IPS-18a (cell line): ENCODE data around the gene NAV2.
"Not testable (repeated sequence)": the region's sequence is repeated elsewhere in the genome, so short reads cannot be mapped to it uniquely, and the experiment has no call there.

ENCODE experiments used
- H3K27ac ChIP-seq: one replicate; pipeline ENCODE4 v1.5.1; 2013; ENCODE audit warnings: low read length
- H3K27me3 ChIP-seq: one replicate; pipeline ENCODE4 v1.6.1; 2013; ENCODE audit warnings: mild to moderate bottlenecking, low read length; ENCODE audit not compliant: control insufficient read depth, insufficient read depth
- H3K36me3 ChIP-seq: one replicate; pipeline ENCODE4 v1.6.1; 2013; ENCODE audit warnings: low read depth, low read length; ENCODE audit not compliant: control insufficient read depth
- H3K4me1 ChIP-seq: one replicate; pipeline ENCODE4 v1.6.1; 2013; ENCODE audit warnings: low read depth, low read length; ENCODE audit not compliant: control insufficient read depth
- H3K4me3 ChIP-seq: one replicate; pipeline ENCODE4 v1.5.1; 2013; ENCODE audit warnings: low read length
- H3K9ac ChIP-seq: one replicate; pipeline ENCODE4 v1.6.1; 2013; ENCODE audit warnings: mild to moderate bottlenecking, low read length, moderate library complexity
- H3K9me3 ChIP-seq: one replicate; pipeline ENCODE4 v1.6.1; 2013; ENCODE audit warnings: low read depth, low read length; ENCODE audit not compliant: control insufficient read depth

Gene NAV2

GRCh38 chr11:20125927-20126326 is 413.3 kb downstream of the NAV2 start:
- Histone ChIP-seq H3K9ac (no peak overlapping the region), H3K27ac (no peak overlapping the region), H3K4me1 (no peaks in the 10 kb centered on the region), H3K9me3 (no peaks in the 10 kb centered on the region), H3K36me3 (no peaks in the 10 kb centered on the region), H3K4me3 (no peak overlapping the region), H3K27me3 (no peaks in the 10 kb centered on the region)

GRCh38 chr11:20126724-20127123 is 414.1 kb downstream of the NAV2 start:
- no peak overlapping the region for H3K4me3 ChIP-seq
- peaks cover 5% of the 10 kb centered on the region for H3K27me3 ChIP-seq
- no peak overlapping the region for H3K27ac ChIP-seq
- no peaks in the 10 kb centered on the region for H3K4me1 ChIP-seq
- H3K9me3 ChIP-seq: no peaks in the 10 kb centered on the region
- no peak overlapping the region for H3K9ac ChIP-seq
- H3K36me3 ChIP-seq: no peaks in the 10 kb centered on the region

- H3K4me1 ChIP-seq: no peaks in the 10 kb centered on the region
- no peaks in the 10 kb centered on the region for H3K9me3 ChIP-seq
- H3K27me3 ChIP-seq: peaks cover 15% of the 10 kb centered on the region
- no peak overlapping the region for H3K9ac ChIP-seq
- no peak overlapping the region for H3K27ac ChIP-seq
- H3K4me3 ChIP-seq: no peak overlapping the region
- H3K36me3 ChIP-seq: no peaks in the 10 kb centered on the region
These were observed 415.3 kb downstream of the NAV2 start for GRCh38 chr11:20127671-20128527.

- H3K4me1 ChIP-seq, H3K27ac ChIP-seq, H3K9me3 ChIP-seq, H3K4me3 ChIP-seq, H3K9ac ChIP-seq, H3K36me3 ChIP-seq: not testable (repeated sequence)
- H3K27me3 ChIP-seq: peaks cover 16% of the 10 kb centered on the region
These were observed 415.8 kb downstream of the NAV2 start for GRCh38 chr11:20128528-20128825.

- Histone ChIP-seq H3K27ac (no peak overlapping the region), H3K9me3 (no peaks in the 10 kb centered on the region), H3K4me1 (no peaks in the 10 kb centered on the region), H3K36me3 (no peaks in the 10 kb centered on the region), H3K27me3 (peaks cover 16% of the 10 kb centered on the region), H3K9ac (no peak overlapping the region), H3K4me3 (no peak overlapping the region)
These were observed 417.0 kb downstream of the NAV2 start for GRCh38 chr11:20129665-20130064.

- Histone ChIP-seq H3K27me3 (peaks cover 16% of the 10 kb centered on the region), H3K36me3 (no peaks in the 10 kb centered on the region), H3K9me3 (no peaks in the 10 kb centered on the region), H3K4me1 (no peaks in the 10 kb centered on the region), H3K4me3 (peak overlapping the region; percentile 39), H3K9ac (peak overlapping the region; percentile 48), H3K27ac (no peak overlapping the region)
These were observed 419.4 kb downstream of the NAV2 start for GRCh38 chr11:20131788-20132666.

GRCh38 chr11:20132667-20133039 is 420.0 kb downstream of the NAV2 start:
- Histone ChIP-seq H3K9ac (no peak overlapping the region), H3K4me3 (peak overlapping the region; percentile 39), H3K27me3 (peaks cover 16% of the 10 kb centered on the region), H3K4me1 (no peaks in the 10 kb centered on the region), H3K36me3 (no peaks in the 10 kb centered on the region), H3K27ac (no peak overlapping the region), H3K9me3 (no peaks in the 10 kb centered on the region)

- H3K4me3 ChIP-seq: no peak overlapping the region
- no peaks in the 10 kb centered on the region for H3K4me1 ChIP-seq
- H3K9ac ChIP-seq: no peak overlapping the region
- peaks cover 16% of the 10 kb centered on the region for H3K27me3 ChIP-seq
- no peak overlapping the region for H3K27ac ChIP-seq
- no peaks in the 10 kb centered on the region for H3K36me3 ChIP-seq
- no peaks in the 10 kb centered on the region for H3K9me3 ChIP-seq
These were observed 422.5 kb downstream of the NAV2 start for GRCh38 chr11:20134991-20135736.

GRCh38 chr11:20137637-20138036 is 425.0 kb downstream of the NAV2 start:
- no peak overlapping the region for H3K27ac ChIP-seq
- peaks cover 4% of the 10 kb centered on the region for H3K27me3 ChIP-seq
- no peak overlapping the region for H3K9ac ChIP-seq

GRCh38 chr11:20138707-20139106 is 426.1 kb downstream of the NAV2 start:
- no peak overlapping the region for H3K9ac ChIP-seq
- H3K27me3 ChIP-seq: no peaks in the 10 kb centered on the region
- H3K27ac ChIP-seq: no peak overlapping the region
- H3K36me3 ChIP-seq: no peaks in the 10 kb centered on the region
- no peak overlapping the region for H3K4me3 ChIP-seq
- H3K9me3 ChIP-seq: no peaks in the 10 kb centered on the region
- no peaks in the 10 kb centered on the region for H3K4me1 ChIP-seq

More at GRCh38 chr11:20137637-20138036, 425.0 kb downstream of the NAV2 start:
- Histone ChIP-seq H3K36me3 (no peaks in the 10 kb centered on the region), H3K4me1 (no peaks in the 10 kb centered on the region), H3K4me3 (no peak overlapping the region), H3K9me3 (no peaks in the 10 kb centered on the region)

GRCh38 chr11:20154381-20154780 is 441.7 kb downstream of the NAV2 start:
- H3K9ac ChIP-seq: no peak overlapping the region
- H3K9me3 ChIP-seq: no peaks in the 10 kb centered on the region
- H3K27me3 ChIP-seq: peaks cover 63% of the 10 kb centered on the region
- H3K36me3 ChIP-seq: no peaks in the 10 kb centered on the region
- H3K4me1 ChIP-seq: peaks cover 35% of the 10 kb centered on the region
- H3K27ac ChIP-seq: no peak overlapping the region
- no peak overlapping the region for H3K4me3 ChIP-seq
